ENCODE data around the gene FRMPD4. TPM values are rescaled to one million over a fixed set of nuclear protein-coding genes. Genes with fewer than 3 reads are reported as not detected.

Gene FRMPD4
- total RNA-seq, 1 donor from 2014 or later: 0.07 TPM

DNA sequence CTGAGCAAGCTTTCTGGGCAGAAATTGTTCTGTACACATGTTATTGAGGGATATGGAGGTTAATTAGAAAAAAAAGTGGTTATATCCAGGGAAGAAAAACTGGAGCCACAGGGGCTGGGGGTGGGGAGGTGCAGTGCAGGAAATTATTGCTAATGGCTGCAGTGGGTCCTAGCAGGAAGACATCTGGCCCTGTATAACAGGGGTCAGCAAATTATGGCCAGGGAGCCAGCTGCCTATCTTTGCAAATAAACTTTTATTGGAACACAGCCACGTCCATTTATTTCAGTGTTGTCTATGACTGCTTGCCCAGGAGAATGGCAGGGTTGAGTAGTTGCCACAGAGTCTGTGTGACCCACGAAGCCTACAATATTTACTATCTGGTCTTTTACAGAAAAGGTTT lies 629.6 kb downstream of the FRMPD4 start:
- Mint-ChIP-seq H3K4me1 (no peaks in the 10 kb centered on the region), H3K27ac (ENCODE audit: unreplicated experiment) (no peak overlapping the region), H3K9me3 (peaks cover 8% of the 10 kb centered on the region), H3K27me3 (ENCODE audit: low read depth) (peaks cover 20% of the 10 kb centered on the region), H3K36me3 (ENCODE audit: low read depth) (no peaks in the 10 kb centered on the region), H3K4me3 (no peak overlapping the region)
- TF ChIP-seq, protein P1, sequence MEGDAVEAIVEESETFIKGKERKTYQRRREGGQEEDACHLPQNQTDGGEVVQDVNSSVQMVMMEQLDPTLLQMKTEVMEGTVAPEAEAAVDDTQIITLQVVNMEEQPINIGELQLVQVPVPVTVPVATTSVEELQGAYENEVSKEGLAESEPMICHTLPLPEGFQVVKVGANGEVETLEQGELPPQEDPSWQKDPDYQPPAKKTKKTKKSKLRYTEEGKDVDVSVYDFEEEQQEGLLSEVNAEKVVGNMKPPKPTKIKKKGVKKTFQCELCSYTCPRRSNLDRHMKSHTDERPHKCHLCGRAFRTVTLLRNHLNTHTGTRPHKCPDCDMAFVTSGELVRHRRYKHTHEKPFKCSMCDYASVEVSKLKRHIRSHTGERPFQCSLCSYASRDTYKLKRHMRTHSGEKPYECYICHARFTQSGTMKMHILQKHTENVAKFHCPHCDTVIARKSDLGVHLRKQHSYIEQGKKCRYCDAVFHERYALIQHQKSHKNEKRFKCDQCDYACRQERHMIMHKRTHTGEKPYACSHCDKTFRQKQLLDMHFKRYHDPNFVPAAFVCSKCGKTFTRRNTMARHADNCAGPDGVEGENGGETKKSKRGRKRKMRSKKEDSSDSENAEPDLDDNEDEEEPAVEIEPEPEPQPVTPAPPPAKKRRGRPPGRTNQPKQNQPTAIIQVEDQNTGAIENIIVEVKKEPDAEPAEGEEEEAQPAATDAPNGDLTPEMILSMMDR (conservative IDR thresholded peaks at IDR 0.05): no peak
- DNase-seq (ENCODE audit: low read depth, low spot score): no peak

DNA sequence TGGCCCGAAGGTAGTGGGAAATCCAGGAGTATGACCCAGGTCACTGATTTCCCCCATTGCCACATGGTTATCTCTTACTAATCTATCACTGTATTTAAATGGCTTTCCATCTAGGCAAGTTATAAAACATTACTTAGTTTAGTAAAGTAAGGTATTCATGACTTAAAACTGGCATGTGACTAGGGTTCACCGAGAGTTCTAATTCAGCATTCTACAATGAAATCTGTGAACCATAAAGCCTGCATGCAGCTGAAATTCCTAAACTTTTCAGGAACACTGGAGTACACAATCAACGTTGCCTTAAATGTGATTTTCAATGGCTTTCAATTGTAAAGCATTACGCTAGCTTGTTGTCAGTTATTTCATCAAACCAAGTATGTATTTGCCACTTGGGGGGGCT lies 630.2 kb downstream of the FRMPD4 start:
- Mint-ChIP-seq H3K36me3 (ENCODE audit: low read depth) (no peaks in the 10 kb centered on the region), H3K4me1 (no peaks in the 10 kb centered on the region), H3K9me3 (peaks cover 8% of the 10 kb centered on the region), H3K4me3 (no peak overlapping the region), H3K27ac (ENCODE audit: unreplicated experiment) (no peak overlapping the region), H3K27me3 (ENCODE audit: low read depth) (peaks cover 20% of the 10 kb centered on the region)
- no peak for DNase-seq (ENCODE audit: low read depth, low spot score)
- TF ChIP-seq, protein P1 (conservative IDR thresholded peaks at IDR 0.05): no peak

DNA sequence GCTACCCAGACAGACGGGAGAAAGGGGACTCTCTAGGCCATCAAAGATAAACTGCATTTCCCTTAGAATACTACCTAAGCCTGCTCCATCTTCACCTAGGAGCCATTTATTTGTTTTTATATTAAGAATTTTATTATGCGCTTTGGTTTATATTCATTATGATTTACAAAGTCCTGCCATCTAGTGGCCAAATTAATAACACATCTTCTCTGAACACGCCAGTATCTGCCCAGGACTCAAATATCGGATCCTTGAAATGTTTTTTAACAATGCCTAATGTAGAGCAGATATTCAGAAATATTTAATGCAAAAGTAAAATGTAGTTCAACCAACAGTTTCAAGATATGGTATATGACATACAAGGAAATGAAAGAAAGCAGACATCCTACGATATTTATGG lies 632.2 kb downstream of the FRMPD4 start:
- H3K9me3 Mint-ChIP-seq: peaks cover 3% of the 10 kb centered on the region

DNA sequence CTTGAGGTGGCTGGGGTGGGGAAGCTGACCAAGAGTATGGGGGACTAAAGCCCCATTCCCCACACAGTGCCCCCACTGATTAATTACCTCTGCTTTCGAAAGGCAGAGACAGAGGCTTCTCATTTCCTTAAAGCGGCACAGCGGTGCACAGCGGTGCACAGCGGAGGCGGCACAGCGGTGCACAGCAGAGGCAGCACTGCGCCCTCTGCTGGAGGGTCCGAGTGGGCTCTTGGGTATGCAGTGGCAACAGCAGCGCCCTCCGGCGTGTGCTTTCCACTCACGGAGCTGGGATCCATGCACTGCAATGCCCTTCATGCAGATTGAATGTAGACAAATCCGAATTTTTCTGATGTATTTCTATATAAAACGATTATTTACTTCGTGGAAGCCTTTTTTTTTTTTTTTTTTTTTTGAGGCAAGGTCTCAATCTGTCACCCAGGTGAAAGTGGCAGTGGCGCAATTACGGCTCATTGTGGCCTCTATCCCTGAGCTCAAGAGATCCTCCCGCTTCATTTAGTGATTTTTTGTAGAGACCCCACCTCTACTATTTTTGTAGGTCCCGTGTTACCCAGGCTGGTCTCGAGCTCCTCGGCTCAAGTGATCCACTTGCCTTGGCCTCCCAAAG lies 633.3 kb downstream of the FRMPD4 start:
- TF ChIP-seq, protein P1 (conservative IDR thresholded peaks at IDR 0.05): peak; percentile 71
- Mint-ChIP-seq H3K27me3 (ENCODE audit: low read depth) (peaks cover 20% of the 10 kb centered on the region), H3K9me3 (no peaks in the 10 kb centered on the region), H3K27ac (ENCODE audit: unreplicated experiment) (no peak overlapping the region), H3K4me3 (no peak overlapping the region), H3K36me3 (ENCODE audit: low read depth) (no peaks in the 10 kb centered on the region), H3K4me1 (no peaks in the 10 kb centered on the region)
- peak; percentile 50 for DNase-seq (ENCODE audit: low read depth, low spot score)

More for the DNA sequence above, 632.2 kb downstream of the FRMPD4 start:
- Mint-ChIP-seq H3K27me3 (ENCODE audit: low read depth) (peaks cover 20% of the 10 kb centered on the region), H3K36me3 (ENCODE audit: low read depth) (no peaks in the 10 kb centered on the region), H3K4me1 (no peaks in the 10 kb centered on the region), H3K27ac (ENCODE audit: unreplicated experiment) (no peak overlapping the region), H3K4me3 (no peak overlapping the region)
- DNase-seq (ENCODE audit: low read depth, low spot score): no peak
- TF ChIP-seq, protein P1 (conservative IDR thresholded peaks at IDR 0.05): peak; percentile 70
